LoVo (cell line): ENCODE data around the gene TUT1.
A peak's percentile ranks its signal among the peaks of the same experiment; 100 is the strongest.
"Not testable (repeated sequence)": the region's sequence is repeated elsewhere in the genome, so short reads cannot be mapped to it uniquely, and the experiment has no call there.

Experiments used
- DNase-seq: peaks from one replicate; pipeline ENCODE4 v3.0.0-alpha.2; 2016; ENCODE audit warnings: low spot score

TUT1 gene

GRCh38 chr11:62591448-62592145 is at the start of gene TUT1:
Gene TUT1, minus strand, starts transcription at chr11:62591523. Its CDS starts 38 bp downstream, at chr11:62591485.
- DNase-seq = peak; percentile 99

- DNase-seq = no peak
These were observed 41.2 kb upstream of the TUT1 start for GRCh38 chr11:62632492-62632891.

GRCh38 chr11:62627713-62628112 is 36.4 kb upstream of the TUT1 start:
- no peak for DNase-seq

- DNase-seq = no peak
These were observed 31.3 kb upstream of the TUT1 start for GRCh38 chr11:62622476-62623089.

GRCh38 chr11:62621567-62622470 is 30.5 kb upstream of the TUT1 start, which contains the start of gene B3GAT3:
Gene B3GAT3, minus strand, starts transcription at chr11:62621986. Its CDS starts 39 bp downstream, at chr11:62621947.
- DNase-seq = peak; percentile 97

GRCh38 chr11:62621027-62621566 is 29.8 kb upstream of the TUT1 start:
- no peak for DNase-seq

GRCh38 chr11:62616957-62617356 is 25.6 kb upstream of the TUT1 start:
- not testable (repeated sequence) for DNase-seq

GRCh38 chr11:62615521-62615920 is 24.2 kb upstream of the TUT1 start:
- DNase-seq = no peak

GRCh38 chr11:62614275-62614674 is 23.0 kb upstream of the TUT1 start:
- DNase-seq = no peak

- DNase-seq = no peak
These were observed 22.0 kb upstream of the TUT1 start for GRCh38 chr11:62613291-62613778.

- peak; percentile 74 for DNase-seq
These were observed 21.3 kb upstream of the TUT1 start, which contains the start of the genes EML3 and ROM1 for GRCh38 chr11:62612366-62613290. Gene EML3, minus strand, starts transcription at chr11:62612775. Its CDS starts 318 bp downstream, at chr11:62612457. Gene ROM1, plus strand, starts transcription at chr11:62613257. Its CDS starts 25 bp downstream, at chr11:62613282.

- DNase-seq = no peak
These were observed 20.5 kb upstream of the TUT1 start for GRCh38 chr11:62611705-62612365.

- no peak for DNase-seq
These were observed 19.7 kb upstream of the TUT1 start for GRCh38 chr11:62610814-62611704.

GRCh38 chr11:62610403-62610802 is 19.1 kb upstream of the TUT1 start:
- DNase-seq = no peak

- DNase-seq = no peak
These were observed 17.5 kb upstream of the TUT1 start for GRCh38 chr11:62608776-62609175.

- DNase-seq = no peak
These were observed 16.4 kb upstream of the TUT1 start for GRCh38 chr11:62607714-62608113.

- no peak for DNase-seq
These were observed 14.6 kb upstream of the TUT1 start for GRCh38 chr11:62605902-62606301.

- no peak for DNase-seq
These were observed 14.1 kb upstream of the TUT1 start for GRCh38 chr11:62605467-62605866.

- no peak for DNase-seq
These were observed 13.3 kb upstream of the TUT1 start for GRCh38 chr11:62604460-62605120.
